ENCODE data around the gene CCIN.

GRCh38 chr9:36123515-36123914 lies 45.7 kb upstream of the CCIN start:
- TF ChIP-seq CTCF (IDR thresholded peaks at IDR 0.05) (no peak), EP300 (IDR thresholded peaks at IDR 0.05) (no peak), POLR2AphosphoS5 (IDR thresholded peaks at IDR 0.05) (no peak), POLR2A (IDR thresholded peaks at IDR 0.05) (no peak)

Measured in suprapubic skin (tissue), 4 donors.